ENCODE results near the gene MKKS. TPM values are rescaled to one million over a fixed set of nuclear protein-coding genes. Genes with fewer than 3 reads are reported as not detected.

The MKKS gene
- total and polyA plus RNA-seq, 9 donors, result 11.9 to 21.2 (median 19.3) TPM

DNA sequence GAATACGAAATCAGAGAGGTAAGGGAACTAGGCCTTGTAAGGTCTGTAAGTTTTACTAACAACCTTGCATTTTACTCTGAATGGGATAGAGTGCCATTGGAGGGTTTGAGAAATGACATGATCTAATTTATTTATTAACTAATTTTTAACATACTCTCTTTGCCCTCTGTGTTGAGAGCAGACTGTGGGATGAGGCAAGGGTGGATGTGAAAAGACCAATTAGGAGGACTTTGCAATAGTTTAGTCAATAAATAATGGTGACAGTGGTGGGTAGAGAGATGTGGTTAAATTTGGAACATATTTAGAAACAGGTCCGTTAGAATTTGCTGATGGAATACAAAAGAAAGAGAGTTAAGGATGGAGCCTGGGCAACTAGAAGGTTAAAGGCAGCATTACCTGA is 60.0 kb downstream of the MKKS start:
- Histone ChIP-seq H3K4me1 (ENCODE audit: control insufficient read depth, insufficient read depth, low read length) (no peaks in the 10 kb centered on the region), H3K9me3 (replicated peaks; ENCODE audit: control insufficient read depth, low read depth, low read length) (no peaks in the 10 kb centered on the region), H3K27ac (ENCODE audit: low read length) (no peak overlapping the region), H3K36me3 (ENCODE audit: control insufficient read depth, insufficient read depth, low read length) (no peaks in the 10 kb centered on the region), H3K27me3 (ENCODE audit: control insufficient read depth, insufficient read depth, low read length) (no peaks in the 10 kb centered on the region), H3K4me3 (ENCODE audit: low read length) (no peak overlapping the region)
- 73% methylated on average over 1 of the region's 2 CpGs for whole genome bisulfite sequencing (ENCODE audit: insufficient coverage)
- DNase-seq, result no peak

GRCh38 chr20:10371467-10371866 is 62.6 kb downstream of the MKKS start:
- Histone ChIP-seq H3K36me3 (ENCODE audit: control insufficient read depth, insufficient read depth, low read length) (no peaks in the 10 kb centered on the region), H3K9me3 (replicated peaks; ENCODE audit: control insufficient read depth, low read depth, low read length) (no peaks in the 10 kb centered on the region), H3K4me3 (ENCODE audit: low read length) (no peak overlapping the region), H3K27ac (ENCODE audit: low read length) (no peak overlapping the region), H3K4me1 (ENCODE audit: control insufficient read depth, insufficient read depth, low read length) (no peaks in the 10 kb centered on the region), H3K27me3 (ENCODE audit: control insufficient read depth, insufficient read depth, low read length) (no peaks in the 10 kb centered on the region)
- DNase-seq, result no peak

GRCh38 chr20:10370091-10370887 is 63.7 kb downstream of the MKKS start:
- no peak for DNase-seq
- Histone ChIP-seq H3K36me3 (ENCODE audit: control insufficient read depth, insufficient read depth, low read length) (no peaks in the 10 kb centered on the region), H3K4me1 (ENCODE audit: control insufficient read depth, insufficient read depth, low read length) (no peaks in the 10 kb centered on the region), H3K27me3 (ENCODE audit: control insufficient read depth, insufficient read depth, low read length) (no peaks in the 10 kb centered on the region), H3K9me3 (replicated peaks; ENCODE audit: control insufficient read depth, low read depth, low read length) (no peaks in the 10 kb centered on the region), H3K27ac (ENCODE audit: low read length) (no peak overlapping the region), H3K4me3 (ENCODE audit: low read length) (no peak overlapping the region)
- 82% methylated on average over 2 of the region's 8 CpGs for WGBS (ENCODE audit: insufficient coverage)

- WGBS (ENCODE audit: insufficient coverage), result no CpG with 5 or more reads among the region's 4 CpGs
- Histone ChIP-seq H3K27ac (ENCODE audit: low read length) (no peak overlapping the region), H3K36me3 (ENCODE audit: control insufficient read depth, insufficient read depth, low read length) (no peaks in the 10 kb centered on the region), H3K9me3 (replicated peaks; ENCODE audit: control insufficient read depth, low read depth, low read length) (no peaks in the 10 kb centered on the region), H3K4me1 (ENCODE audit: control insufficient read depth, insufficient read depth, low read length) (no peaks in the 10 kb centered on the region), H3K4me3 (ENCODE audit: low read length) (no peak overlapping the region), H3K27me3 (ENCODE audit: control insufficient read depth, insufficient read depth, low read length) (no peaks in the 10 kb centered on the region)
- DNase-seq, result no peak
These were observed 64.3 kb downstream of the MKKS start for GRCh38 chr20:10369723-10370090.

- no peak overlapping the region for H3K4me3 ChIP-seq (ENCODE audit: low read length)
These were observed 65.3 kb downstream of the MKKS start for GRCh38 chr20:10368702-10369041.

GRCh38 chr20:10367943-10368701 is 65.9 kb downstream of the MKKS start:
- H3K4me1 ChIP-seq (ENCODE audit: control insufficient read depth, insufficient read depth, low read length), result no peaks in the 10 kb centered on the region
- H3K9me3 ChIP-seq (replicated peaks; ENCODE audit: control insufficient read depth, low read depth, low read length), result no peaks in the 10 kb centered on the region
- no peak for DNase-seq
- H3K4me3 ChIP-seq (ENCODE audit: low read length), result no peak overlapping the region
- H3K27me3 ChIP-seq (ENCODE audit: control insufficient read depth, insufficient read depth, low read length), result no peaks in the 10 kb centered on the region
- H3K36me3 ChIP-seq (ENCODE audit: control insufficient read depth, insufficient read depth, low read length), result no peaks in the 10 kb centered on the region
- no CpG with 5 or more reads among the region's 12 CpGs for WGBS (ENCODE audit: insufficient coverage)
- H3K27ac ChIP-seq (ENCODE audit: low read length), result no peak overlapping the region

More at GRCh38 chr20:10368702-10369041, 65.3 kb downstream of the MKKS start:
- Histone ChIP-seq H3K27me3 (ENCODE audit: control insufficient read depth, insufficient read depth, low read length) (no peaks in the 10 kb centered on the region), H3K36me3 (ENCODE audit: control insufficient read depth, insufficient read depth, low read length) (no peaks in the 10 kb centered on the region), H3K27ac (ENCODE audit: low read length) (no peak overlapping the region), H3K9me3 (replicated peaks; ENCODE audit: control insufficient read depth, low read depth, low read length) (no peaks in the 10 kb centered on the region), H3K4me1 (ENCODE audit: control insufficient read depth, insufficient read depth, low read length) (no peaks in the 10 kb centered on the region)
- 100% methylated on average over 1 of the region's 3 CpGs for WGBS (ENCODE audit: insufficient coverage)
- no peak for DNase-seq

- no peak overlapping the region for H3K27ac ChIP-seq (ENCODE audit: low read length)
- H3K9me3 ChIP-seq (replicated peaks; ENCODE audit: control insufficient read depth, low read depth, low read length), result no peaks in the 10 kb centered on the region
These were observed 66.4 kb downstream of the MKKS start for GRCh38 chr20:10367693-10367942.

DNA sequence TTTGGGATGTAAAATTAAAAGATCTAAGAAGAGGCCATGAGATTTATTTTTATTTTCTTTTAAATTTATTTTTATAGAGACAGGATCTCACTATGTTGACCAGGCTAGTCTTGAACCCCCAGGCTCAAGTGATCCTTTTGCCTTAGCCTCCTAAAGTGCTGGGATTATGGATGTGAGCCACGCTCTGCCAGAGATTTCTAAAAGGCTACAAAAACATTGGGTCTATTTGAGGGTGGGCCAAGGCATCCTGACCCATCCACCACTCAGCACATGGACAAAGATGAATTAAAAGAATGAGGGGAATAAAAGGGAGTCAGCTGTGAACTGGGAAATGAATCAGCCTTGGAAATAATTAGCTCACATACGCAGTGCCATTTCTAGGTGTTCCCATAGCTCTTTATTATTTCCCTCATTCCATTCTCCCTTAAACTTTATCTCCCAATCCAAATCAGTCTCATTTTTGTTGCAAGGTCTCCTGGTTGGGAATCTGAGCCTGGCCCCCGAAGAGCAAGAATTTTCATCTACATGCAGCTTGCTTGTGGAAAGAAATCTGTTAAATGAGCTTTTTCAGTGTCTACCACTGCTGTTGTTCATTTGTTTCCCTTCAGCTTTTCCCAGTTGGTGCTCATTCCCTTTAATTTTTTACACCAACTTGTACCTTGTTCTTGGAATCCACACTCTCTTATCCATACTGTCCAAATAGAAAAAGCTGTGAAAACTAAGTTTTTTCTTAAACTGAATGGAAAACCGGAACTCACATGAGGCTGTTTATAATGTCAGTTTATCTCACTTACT is 66.9 kb downstream of the MKKS start:
- Histone ChIP-seq H3K4me1 (ENCODE audit: control insufficient read depth, insufficient read depth, low read length) (no peaks in the 10 kb centered on the region), H3K27me3 (ENCODE audit: control insufficient read depth, insufficient read depth, low read length) (no peaks in the 10 kb centered on the region), H3K36me3 (ENCODE audit: control insufficient read depth, insufficient read depth, low read length) (no peaks in the 10 kb centered on the region), H3K9me3 (replicated peaks; ENCODE audit: control insufficient read depth, low read depth, low read length) (no peaks in the 10 kb centered on the region), H3K27ac (ENCODE audit: low read length) (no peak overlapping the region), H3K4me3 (ENCODE audit: low read length) (no peak overlapping the region)
- no peak for DNase-seq
- no CpG with 5 or more reads among the region's 4 CpGs for WGBS (ENCODE audit: insufficient coverage)

More at GRCh38 chr20:10367693-10367942, 66.4 kb downstream of the MKKS start:
- Histone ChIP-seq H3K4me3 (ENCODE audit: low read length) (no peak overlapping the region), H3K4me1 (ENCODE audit: control insufficient read depth, insufficient read depth, low read length) (no peaks in the 10 kb centered on the region), H3K36me3 (ENCODE audit: control insufficient read depth, insufficient read depth, low read length) (no peaks in the 10 kb centered on the region), H3K27me3 (ENCODE audit: control insufficient read depth, insufficient read depth, low read length) (no peaks in the 10 kb centered on the region)
- DNase-seq, result no peak

DNA sequence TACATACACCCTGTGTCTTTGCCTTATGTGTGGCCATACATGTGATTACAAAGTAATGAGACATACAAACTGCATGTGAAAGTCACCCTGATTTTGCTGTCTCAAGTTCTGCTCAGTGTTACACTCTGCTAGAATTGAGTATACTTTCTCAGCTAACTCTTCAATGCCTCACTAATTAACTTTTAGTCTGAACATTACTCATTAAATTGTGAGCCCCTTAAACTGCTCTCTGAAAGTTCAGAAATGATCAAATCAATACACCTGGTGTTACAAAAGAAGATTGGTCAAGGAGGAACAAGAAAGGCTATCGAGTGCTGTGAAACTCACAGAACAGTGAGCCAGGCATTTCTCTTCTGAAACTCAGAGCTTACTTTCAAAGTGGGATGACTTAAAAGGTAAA is 71.3 kb downstream of the MKKS start:
- Histone ChIP-seq H3K9me3 (replicated peaks; ENCODE audit: control insufficient read depth, low read depth, low read length) (no peaks in the 10 kb centered on the region), H3K36me3 (ENCODE audit: control insufficient read depth, insufficient read depth, low read length) (no peaks in the 10 kb centered on the region), H3K27ac (ENCODE audit: low read length) (no peak overlapping the region), H3K27me3 (ENCODE audit: control insufficient read depth, insufficient read depth, low read length) (no peaks in the 10 kb centered on the region), H3K4me1 (ENCODE audit: control insufficient read depth, insufficient read depth, low read length) (no peaks in the 10 kb centered on the region), H3K4me3 (ENCODE audit: low read length) (no peak overlapping the region)
- no peak for DNase-seq
- WGBS (ENCODE audit: insufficient coverage), result 100% methylated on average over 1 of the region's 1 CpG

- 60% methylated on average over 1 of the region's 1 CpG for WGBS (ENCODE audit: insufficient coverage)
- no peaks in the 10 kb centered on the region for H3K27me3 ChIP-seq (ENCODE audit: control insufficient read depth, insufficient read depth, low read length)
- no peak overlapping the region for H3K27ac ChIP-seq (ENCODE audit: low read length)
- H3K36me3 ChIP-seq (ENCODE audit: control insufficient read depth, insufficient read depth, low read length), result no peaks in the 10 kb centered on the region
- H3K9me3 ChIP-seq (replicated peaks; ENCODE audit: control insufficient read depth, low read depth, low read length), result no peaks in the 10 kb centered on the region
- no peak for DNase-seq
- no peaks in the 10 kb centered on the region for H3K4me1 ChIP-seq (ENCODE audit: control insufficient read depth, insufficient read depth, low read length)
- H3K4me3 ChIP-seq (ENCODE audit: low read length), result no peak overlapping the region
These were observed 73.1 kb downstream of the MKKS start for GRCh38 chr20:10360878-10361277.

Data from muscle of leg (tissue), 11 donors.